GM12892 (cell line): ENCODE results near the gene JCAD.

Experiments used
- DNase-seq: peaks from one replicate; pipeline ENCODE4 v3.0.0; 2011; ENCODE audit not compliant: insufficient read length
- FAIRE-seq: peaks from 2 replicates; lab custom pipeline; 2011; peaks lifted over from hg19 to GRCh38; lab: Jason Lieb, UNC
- POLR2A ChIP-seq: IDR thresholded peaks from 2 replicates; pipeline ENCODE4 v1.6.1; 2011; ENCODE audit warnings: low read depth, low read length, control low read depth
- POLR2AphosphoS5 ChIP-seq: IDR thresholded peaks from 2 replicates; pipeline ENCODE4 v1.6.1; 2011; ENCODE audit warnings: low read depth, low read length, control low read depth
- TAF1 ChIP-seq: IDR thresholded peaks from 2 replicates; pipeline ENCODE4 v1.6.1; 2011; ENCODE audit warnings: low read depth, mild to moderate bottlenecking, control low read depth, low read length, borderline replicate concordance

Gene JCAD

DNA sequence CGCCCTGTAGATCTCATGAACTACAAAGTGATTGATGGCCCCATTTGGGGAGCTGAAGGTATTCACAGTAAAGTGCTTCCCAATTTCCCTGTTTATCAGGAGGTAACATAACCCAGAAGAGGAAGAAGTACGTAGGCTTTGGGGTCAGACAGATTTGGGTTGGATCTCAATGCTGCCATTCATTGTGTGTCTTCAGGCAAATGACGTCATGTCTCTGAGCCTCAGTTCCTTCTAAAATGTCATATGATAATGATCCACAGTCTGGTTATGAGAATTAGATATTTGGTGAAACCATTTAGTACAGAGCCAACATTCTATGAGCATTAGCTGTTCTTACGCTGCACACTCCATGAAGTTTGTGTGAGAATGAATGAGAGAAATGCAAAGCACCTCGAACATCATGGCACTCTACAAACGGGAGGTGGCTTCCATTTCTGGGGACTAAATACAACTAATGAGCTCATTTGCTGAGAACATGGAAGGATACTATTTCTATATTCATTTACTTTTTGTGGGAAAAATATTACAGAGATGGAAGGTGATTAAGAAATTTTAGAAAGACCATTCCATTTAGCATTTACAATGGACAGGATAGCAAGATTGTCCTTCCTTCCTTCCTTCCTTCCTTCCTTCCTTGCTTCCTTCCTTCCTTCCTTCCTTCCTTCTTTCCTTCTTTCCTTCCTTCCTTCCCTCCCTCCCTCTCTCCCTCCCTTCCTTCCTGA is 13.8 kb upstream of the JCAD start:
- TF ChIP-seq TAF1 (no peak), POLR2A (no peak)
- FAIRE-seq (no peak), DNase-seq (no peak)

DNA sequence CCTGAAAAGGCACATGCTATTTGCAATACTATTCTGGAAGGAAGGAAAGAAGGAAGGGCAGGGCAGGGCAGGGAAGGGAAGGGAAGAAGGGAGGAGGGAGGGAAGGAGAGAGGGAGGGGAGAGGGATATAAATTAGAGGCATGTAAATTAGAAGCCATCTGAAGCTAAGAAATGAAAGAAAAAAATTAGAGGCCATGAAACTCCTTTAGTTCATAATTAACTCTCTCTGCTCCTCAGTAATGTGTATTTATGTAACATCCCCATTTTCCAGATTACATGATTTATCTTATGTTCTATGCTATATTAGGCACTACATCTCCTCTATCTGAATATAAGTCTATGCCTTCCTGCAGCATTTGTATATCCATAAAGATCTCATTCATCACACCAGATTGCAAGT is 12.7 kb upstream of the JCAD start:
- no peak for FAIRE-seq
- no peak for TF ChIP-seq POLR2A
- no peak for TF ChIP-seq TAF1
- TF ChIP-seq POLR2AphosphoS5, result no peak
- no peak for DNase-seq

DNA sequence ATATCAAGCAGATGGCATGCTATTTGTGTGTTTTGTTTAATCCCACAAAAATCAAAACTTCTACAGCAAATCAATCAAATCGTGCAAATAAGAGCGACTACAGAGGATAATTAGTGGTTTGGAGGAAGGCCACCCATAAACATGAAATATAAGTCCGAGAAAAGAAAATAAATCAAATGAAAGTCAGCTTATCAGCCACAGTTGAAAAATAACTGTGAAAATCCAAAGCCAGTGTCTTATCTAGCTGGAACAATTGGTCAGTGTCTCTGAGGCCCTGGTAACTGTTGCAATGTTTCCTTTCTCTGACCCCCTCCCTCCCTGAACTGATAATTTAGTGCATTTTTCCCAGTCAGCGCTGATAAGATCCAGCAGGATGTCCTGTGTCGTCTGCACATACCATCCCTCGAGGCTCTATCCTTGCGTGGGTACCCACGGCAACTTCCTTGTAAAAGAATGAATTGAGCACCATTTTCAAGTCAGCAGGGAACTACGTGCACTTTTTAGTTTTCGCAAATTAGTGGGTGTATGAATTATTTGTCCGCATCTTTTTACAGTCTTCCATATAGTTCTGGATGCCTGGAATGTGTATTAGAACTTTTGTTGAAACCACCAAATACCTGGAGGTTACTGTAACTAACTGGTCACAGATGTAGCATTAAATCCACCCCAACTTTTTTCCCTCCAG is 10.8 kb upstream of the JCAD start:
- no peak for TF ChIP-seq POLR2AphosphoS5
- TF ChIP-seq TAF1, result no peak
- TF ChIP-seq POLR2A, result no peak
- no peak for FAIRE-seq
- DNase-seq, result no peak

DNA sequence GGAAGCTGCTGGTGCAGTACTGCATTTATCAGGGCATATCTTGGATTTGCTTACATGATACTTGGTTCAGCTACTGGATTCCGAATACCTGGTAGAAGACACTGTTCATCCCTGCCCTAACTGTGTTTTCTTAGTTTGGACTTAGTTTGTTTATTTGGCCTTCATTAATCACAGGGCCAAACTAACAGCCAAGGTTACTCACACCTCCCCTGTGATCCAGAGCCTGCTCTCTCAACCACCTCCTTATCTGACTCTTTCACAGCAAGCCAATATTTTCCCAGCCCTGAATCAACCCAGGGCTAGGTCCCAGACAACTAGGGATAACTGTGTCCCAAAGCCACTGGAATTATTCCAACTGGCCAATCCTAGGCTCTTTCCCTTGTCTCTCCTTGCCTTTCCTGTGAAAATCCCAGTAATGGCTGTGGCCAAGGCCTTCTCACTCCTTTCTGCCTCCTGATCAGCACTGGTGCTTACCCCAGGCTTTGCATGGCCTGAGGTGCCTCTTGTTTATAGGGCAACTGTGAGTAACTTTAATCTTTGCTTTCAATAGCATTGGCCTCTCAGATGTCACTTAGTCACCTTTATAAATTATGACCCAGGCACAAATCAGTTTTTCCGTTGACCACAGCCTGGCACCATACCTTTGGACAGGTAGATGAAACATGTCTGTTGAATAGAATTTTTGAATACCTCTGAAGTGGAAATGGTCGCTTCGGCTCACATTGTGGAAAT is 9.3 kb upstream of the JCAD start:
- TF ChIP-seq POLR2AphosphoS5 (no peak), POLR2A (no peak), TAF1 (no peak)
- FAIRE-seq (no peak), DNase-seq (no peak)

DNA sequence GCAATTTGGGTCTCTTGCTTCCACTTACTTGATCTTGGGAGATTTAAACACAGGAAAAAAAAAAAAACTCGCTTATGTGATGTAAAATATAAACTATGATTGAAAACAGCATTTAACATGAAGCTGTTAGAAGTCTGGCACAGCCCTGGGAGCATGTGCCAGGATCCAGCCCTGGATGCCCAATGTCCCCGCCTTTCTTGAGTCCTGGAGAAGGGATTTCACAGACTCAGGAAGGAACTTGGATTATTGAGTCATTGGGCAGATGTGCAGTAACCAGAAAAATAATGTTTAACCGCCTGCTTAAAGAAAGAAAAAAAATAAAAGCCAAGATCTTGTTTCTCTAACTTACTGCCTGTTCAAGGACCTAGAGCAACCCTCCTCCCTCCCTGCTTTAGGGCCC is 3.7 kb upstream of the JCAD start:
- no peak for TF ChIP-seq TAF1
- no peak for TF ChIP-seq POLR2AphosphoS5
- TF ChIP-seq POLR2A, result no peak
- FAIRE-seq (no peak), DNase-seq (no peak)

DNA sequence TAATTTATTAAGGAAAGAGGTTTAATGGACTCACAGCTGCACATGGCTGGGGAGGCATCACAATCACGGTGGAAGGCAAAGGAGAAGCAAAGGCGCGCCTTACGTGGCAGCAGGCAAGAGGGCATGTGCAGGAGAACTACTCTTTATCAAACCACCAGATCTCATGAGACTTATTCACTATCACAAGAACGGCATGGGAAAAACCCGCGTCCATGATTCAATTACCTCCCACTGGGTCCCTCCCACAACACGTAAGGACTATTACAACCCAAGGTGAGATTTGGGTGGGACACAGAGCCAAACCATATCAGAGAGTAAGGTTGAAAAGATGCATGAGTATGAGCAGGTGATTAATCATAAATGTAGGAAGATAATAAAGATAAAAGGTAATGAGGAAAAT is 3.2 kb upstream of the JCAD start:
- DNase-seq, result no peak
- TF ChIP-seq POLR2A, result no peak
- no peak for FAIRE-seq

DNA sequence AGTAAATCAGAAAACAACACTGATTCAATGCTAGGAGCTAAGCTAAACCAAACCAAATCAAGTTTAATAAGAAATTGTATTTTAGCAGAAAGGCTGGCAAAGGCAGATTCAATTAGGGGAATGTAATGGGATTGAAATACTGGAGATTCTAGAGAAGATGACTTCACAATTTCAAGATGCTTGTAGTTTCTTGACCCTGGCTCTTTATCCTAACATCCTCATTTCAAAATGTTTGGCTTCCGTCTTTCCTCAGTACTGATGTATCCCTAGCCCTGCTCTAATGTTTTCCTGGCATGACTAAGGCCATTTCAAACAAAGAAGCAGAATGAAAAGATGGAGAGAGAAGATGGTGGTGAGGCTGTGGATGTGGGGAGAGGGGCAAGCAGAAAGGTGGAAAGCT is 2.7 kb upstream of the JCAD start:
- TF ChIP-seq POLR2AphosphoS5, result no peak
- TF ChIP-seq TAF1, result no peak
- no peak for TF ChIP-seq POLR2A
- DNase-seq, result no peak
- FAIRE-seq, result no peak

DNA sequence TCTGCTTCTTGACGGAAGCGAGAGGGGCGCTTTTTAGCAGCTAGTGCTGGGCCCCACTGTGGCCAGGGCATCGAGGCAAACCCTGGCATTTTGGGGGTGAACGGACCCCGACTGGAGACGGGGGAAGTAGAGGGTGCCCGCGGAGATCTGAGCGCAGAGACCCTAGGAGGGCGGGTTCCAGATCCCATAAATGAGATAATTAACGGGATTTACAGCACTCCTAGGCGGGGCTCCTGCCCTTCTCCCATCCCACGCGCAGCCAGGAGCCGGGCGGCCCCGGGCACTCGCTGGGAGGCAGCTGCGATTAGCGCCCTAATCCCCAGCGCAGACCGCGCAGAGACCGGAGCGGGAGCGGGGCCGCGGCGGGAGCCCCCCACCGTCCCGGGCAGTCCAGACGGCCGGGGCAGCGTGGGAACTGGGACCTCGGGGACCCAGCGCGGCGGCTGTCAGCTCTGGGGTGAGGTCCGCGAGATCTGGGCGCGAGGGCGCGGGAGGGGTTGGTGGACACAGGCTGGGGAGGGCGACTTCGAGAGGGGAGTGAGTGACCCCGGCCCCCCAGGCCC is 735 bp downstream of the JCAD start:
- no peak for FAIRE-seq
- TF ChIP-seq POLR2AphosphoS5 (no peak), POLR2A (no peak), TAF1 (no peak)
- DNase-seq, result no peak

DNA sequence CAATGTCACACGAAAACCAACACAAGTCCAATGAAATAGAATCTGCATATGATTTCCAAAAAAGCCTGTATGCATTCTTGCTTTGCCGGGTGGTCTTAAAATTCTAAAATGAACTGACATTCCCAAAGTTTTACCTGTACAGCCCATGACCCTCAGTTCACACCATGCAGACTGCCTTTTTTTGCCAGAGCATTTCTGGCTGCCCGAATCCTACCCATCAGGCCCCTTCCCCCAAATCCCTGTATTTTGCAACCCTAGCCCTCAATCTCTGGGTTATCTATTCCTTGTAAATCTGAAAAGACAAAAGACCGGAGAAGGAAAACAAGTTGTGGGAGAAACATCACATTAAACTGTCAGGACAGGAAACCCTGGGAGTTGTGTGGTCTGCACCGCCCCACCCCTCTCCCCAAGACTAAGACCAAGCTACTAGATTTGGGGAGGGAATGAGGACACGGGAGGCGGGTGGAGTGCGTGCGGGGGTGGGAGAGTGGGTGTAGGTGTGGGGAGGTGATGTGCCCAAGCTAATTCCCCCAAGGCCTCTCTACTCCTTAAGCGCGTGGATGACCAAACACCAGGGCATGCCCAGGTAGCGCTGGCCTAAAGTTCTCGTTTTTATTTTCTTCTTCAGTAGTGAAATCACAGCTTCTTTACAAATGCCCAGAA is 1.4 kb downstream of the JCAD start:
- DNase-seq (no peak), FAIRE-seq (no peak)
- TF ChIP-seq POLR2A (no peak), TAF1 (no peak), POLR2AphosphoS5 (no peak)

DNA sequence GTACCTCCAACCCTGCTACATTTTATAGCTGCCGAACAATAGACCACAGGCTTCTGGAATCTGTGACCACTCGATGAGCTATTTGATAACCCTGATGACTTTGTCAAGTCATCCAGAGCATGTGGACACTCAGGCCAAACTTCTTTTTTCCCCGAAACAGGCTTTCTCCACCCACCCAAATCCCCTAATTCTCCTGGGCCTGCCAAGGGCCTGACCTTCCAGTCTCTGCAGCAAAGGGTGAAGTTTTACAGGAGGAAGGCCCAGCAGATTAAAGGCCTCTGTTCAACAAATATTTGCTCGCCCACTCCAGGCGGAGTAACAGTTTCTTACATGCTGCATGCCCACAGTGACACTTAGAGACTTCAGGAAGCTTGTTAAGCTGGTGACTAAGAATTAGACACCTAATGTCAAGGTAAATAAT is 2.0 kb downstream of the JCAD start:
- no peak for FAIRE-seq

DNA sequence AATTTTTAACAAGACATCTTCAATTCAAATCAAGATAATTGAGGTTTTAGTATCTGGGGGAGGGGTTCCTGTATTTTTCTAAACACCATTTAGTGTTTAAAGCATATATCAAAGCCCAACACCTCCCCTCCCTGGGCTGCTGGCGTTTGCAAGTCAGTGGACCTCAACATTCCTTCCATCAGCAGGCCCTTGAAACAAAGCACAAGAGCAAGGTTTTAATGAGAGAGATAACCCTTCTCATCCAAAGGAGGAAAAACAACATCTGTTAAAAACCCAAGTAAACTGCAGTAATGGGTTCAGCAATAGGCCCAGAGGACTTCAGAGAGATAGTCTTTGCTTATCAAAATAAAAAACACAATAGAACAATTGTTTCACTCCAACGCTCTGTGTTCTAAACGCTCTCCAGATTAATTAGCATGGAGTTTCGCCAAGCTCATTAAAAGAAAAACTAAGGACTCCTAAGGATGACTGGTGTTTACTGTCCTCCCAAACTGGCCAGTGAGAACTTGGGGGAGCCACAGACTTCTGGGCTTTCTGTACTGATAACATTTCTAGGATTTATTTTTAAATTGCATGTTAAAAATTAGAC is 2.5 kb downstream of the JCAD start:
- TF ChIP-seq TAF1, result no peak
- TF ChIP-seq POLR2AphosphoS5, result no peak
- TF ChIP-seq POLR2A, result no peak
- FAIRE-seq (no peak), DNase-seq (no peak)

More for the DNA sequence above, 2.0 kb downstream of the JCAD start:
- no peak for TF ChIP-seq TAF1
- no peak for TF ChIP-seq POLR2AphosphoS5
- TF ChIP-seq POLR2A, result no peak
- no peak for DNase-seq
